Nephron (organoid): ENCODE data around the gene FBXO9.
A peak's percentile ranks its signal among the peaks of the same experiment; 100 is the strongest.

Experiments
- H3K27ac Mint-ChIP-seq, 3 experiments: 2 replicates each; pipeline ENCODE4 v1.8.0; 2020; ENCODE audit warnings: mixed read lengths in 3 of 3, mild to moderate bottlenecking in 2 of 3, moderate library complexity in 1 of 3
- H3K27me3 Mint-ChIP-seq: 2 replicates; pipeline ENCODE4 v1.8.0; 2021; ENCODE audit warnings: low read depth, mild to moderate bottlenecking, moderate library complexity, mixed read lengths
- H3K36me3 Mint-ChIP-seq: 2 replicates; pipeline ENCODE4 v1.8.0; 2020; ENCODE audit warnings: low read depth, mixed read lengths
- H3K4me1 Mint-ChIP-seq: 2 replicates; pipeline ENCODE4 v1.8.0; 2020; ENCODE audit warnings: mixed read lengths
- H3K4me3 Mint-ChIP-seq, 3 experiments: 2 replicates each; pipeline ENCODE4 v1.8.0; 2020; ENCODE audit warnings: mild to moderate bottlenecking in 3 of 3, mixed read lengths in 3 of 3, moderate library complexity in 2 of 3
- H3K9me3 Mint-ChIP-seq: 2 replicates; pipeline ENCODE4 v1.8.0; 2020; ENCODE audit warnings: mixed read lengths
- TF ChIP-seq, protein P1 (sequence below), 3 experiments: fragments of 200-600 bp; sonication (generic); IDR thresholded peaks; one replicate each; pipeline ENCODE4 v1.5.0; 2021; ENCODE audit warnings: antibody characterized with exemption in 3 of 3; ENCODE audit not compliant: unreplicated experiment in 3 of 3

Gene FBXO9

DNA sequence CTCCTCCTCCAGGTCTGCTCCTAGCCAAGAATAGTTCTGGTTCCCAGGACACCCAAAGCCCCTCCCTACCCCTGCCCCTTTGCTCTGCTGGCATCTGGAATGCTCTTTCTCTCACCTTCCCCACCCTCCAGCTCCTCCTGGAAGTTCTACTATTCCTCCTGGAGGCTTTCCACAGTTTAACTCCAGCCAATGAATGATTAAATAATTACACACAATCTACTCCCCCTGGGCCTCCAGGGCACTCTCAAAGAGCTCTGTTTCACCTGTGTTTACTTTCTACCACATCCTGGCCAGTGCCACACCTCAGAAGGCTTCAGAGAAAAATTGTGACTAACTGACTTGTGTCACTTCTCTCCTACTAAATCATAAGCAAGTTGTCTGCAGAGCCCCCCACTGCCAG, 47.2 kb downstream of the FBXO9 start:
- H3K4me1 Mint-ChIP-seq: no peaks in the 10 kb centered on the region
- H3K27me3 Mint-ChIP-seq: peaks cover 5% of the 10 kb centered on the region
- no peaks in the 10 kb centered on the region for H3K36me3 Mint-ChIP-seq
- H3K9me3 Mint-ChIP-seq: no peaks in the 10 kb centered on the region
- H3K27ac Mint-ChIP-seq: peak overlapping the region in 1 of 3 experiments; percentile 34
- no peak overlapping the region for H3K4me3 Mint-ChIP-seq
- TF ChIP-seq, protein P1, sequence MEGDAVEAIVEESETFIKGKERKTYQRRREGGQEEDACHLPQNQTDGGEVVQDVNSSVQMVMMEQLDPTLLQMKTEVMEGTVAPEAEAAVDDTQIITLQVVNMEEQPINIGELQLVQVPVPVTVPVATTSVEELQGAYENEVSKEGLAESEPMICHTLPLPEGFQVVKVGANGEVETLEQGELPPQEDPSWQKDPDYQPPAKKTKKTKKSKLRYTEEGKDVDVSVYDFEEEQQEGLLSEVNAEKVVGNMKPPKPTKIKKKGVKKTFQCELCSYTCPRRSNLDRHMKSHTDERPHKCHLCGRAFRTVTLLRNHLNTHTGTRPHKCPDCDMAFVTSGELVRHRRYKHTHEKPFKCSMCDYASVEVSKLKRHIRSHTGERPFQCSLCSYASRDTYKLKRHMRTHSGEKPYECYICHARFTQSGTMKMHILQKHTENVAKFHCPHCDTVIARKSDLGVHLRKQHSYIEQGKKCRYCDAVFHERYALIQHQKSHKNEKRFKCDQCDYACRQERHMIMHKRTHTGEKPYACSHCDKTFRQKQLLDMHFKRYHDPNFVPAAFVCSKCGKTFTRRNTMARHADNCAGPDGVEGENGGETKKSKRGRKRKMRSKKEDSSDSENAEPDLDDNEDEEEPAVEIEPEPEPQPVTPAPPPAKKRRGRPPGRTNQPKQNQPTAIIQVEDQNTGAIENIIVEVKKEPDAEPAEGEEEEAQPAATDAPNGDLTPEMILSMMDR (IDR thresholded peaks at IDR 0.05; ENCODE audit: unreplicated experiment in 3 of 3): no peak

DNA sequence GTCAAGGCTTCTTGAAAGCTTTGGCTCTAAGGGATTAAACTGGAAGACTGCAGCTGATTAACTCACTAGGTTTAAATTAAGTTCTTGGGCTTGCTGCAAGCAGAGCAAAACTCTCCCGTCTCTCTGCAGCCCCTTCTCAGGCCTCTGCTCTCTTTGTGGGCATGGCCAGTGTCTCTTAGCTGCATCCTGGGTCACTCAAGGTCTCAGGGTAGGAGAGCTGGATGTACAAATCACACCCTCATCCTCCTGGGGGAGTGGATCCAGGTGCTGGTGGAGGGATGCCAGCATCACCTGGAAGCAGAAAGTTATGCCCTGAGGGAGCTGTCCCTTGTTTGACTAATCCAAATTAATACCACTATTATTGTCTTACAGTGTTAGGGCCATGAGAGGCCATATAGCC, 47.7 kb downstream of the FBXO9 start:
- Mint-ChIP-seq H3K27ac (peak overlapping the region in 1 of 3 experiments; percentile 34), H3K9me3 (no peaks in the 10 kb centered on the region), H3K4me3 (no peak overlapping the region), H3K27me3 (peaks cover 5% of the 10 kb centered on the region), H3K4me1 (no peaks in the 10 kb centered on the region), H3K36me3 (no peaks in the 10 kb centered on the region)
- TF ChIP-seq, protein P1 (IDR thresholded peaks at IDR 0.05; ENCODE audit: unreplicated experiment in 3 of 3): no peak

DNA sequence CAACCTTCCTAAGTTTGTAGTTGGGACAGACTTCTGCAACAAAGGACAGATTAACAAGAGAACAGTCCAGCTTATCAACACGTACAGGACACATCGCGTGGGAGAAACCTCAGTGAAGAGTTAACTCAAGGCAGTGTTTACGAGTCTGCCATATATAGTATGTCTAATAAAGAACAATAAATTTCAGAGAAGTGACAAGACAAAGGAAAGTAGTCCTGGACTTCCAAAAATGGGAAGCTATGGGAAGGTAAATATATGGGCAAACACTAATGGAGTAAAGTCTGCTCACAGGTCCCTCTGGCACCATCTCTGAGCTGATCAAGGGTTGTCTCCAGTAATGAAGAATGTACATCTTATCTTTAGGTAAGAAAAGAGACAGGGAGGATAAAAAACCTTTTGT, 48.5 kb downstream of the FBXO9 start:
- Mint-ChIP-seq H3K4me1 (no peaks in the 10 kb centered on the region), H3K27me3 (peaks cover 5% of the 10 kb centered on the region), H3K4me3 (no peak overlapping the region), H3K27ac (no peak overlapping the region), H3K9me3 (no peaks in the 10 kb centered on the region), H3K36me3 (no peaks in the 10 kb centered on the region)
- TF ChIP-seq, protein P1 (IDR thresholded peaks at IDR 0.05; ENCODE audit: unreplicated experiment in 3 of 3): no peak

DNA sequence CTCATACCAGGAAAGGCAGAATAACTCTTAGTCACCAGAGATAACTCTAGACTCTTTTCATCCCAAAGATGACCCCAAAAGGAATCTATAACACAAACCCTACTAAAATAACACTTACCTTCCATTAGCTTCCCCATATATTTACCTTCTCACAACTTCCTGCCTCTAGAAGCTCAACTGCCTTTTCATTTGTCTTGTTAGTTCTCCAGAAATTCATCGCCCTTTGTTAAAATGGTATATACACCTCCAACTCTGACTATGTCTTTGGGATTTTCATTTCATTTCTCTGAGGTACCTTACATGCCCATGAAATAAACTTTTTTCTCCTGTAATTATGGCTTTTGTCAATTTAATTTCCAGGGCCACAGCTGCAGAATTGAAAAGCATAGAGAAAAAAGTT, 49.9 kb downstream of the FBXO9 start:
- Mint-ChIP-seq H3K4me3 (no peak overlapping the region), H3K27ac (no peak overlapping the region), H3K27me3 (peaks cover 5% of the 10 kb centered on the region), H3K4me1 (no peaks in the 10 kb centered on the region), H3K9me3 (no peaks in the 10 kb centered on the region), H3K36me3 (no peaks in the 10 kb centered on the region)
- TF ChIP-seq, protein P1 (IDR thresholded peaks at IDR 0.05; ENCODE audit: unreplicated experiment in 3 of 3): no peak

DNA sequence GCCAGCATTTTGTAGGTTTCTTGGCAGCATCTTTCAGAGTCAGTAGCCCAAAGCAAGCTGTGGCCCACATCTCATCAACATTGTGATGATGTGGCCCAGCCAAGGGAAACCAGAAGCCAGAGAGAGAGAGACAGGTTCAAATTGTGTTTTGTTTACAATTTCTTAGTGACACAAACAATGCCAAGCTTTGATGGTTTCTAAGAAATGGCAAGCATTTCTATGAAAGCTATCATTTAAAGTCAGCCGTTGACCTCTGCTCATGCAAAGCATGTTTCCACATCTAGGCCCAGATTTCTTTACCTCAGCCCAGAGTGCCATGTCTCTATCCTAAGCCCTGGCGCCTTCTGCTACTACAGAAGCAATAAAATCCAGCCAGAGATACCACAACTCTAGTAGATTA, 50.5 kb downstream of the FBXO9 start:
- no peaks in the 10 kb centered on the region for H3K36me3 Mint-ChIP-seq
- TF ChIP-seq, protein P1 (IDR thresholded peaks at IDR 0.05; ENCODE audit: unreplicated experiment in 3 of 3): no peak
- H3K4me3 Mint-ChIP-seq: no peak overlapping the region
- peaks cover 5% of the 10 kb centered on the region for H3K27me3 Mint-ChIP-seq
- H3K4me1 Mint-ChIP-seq: no peaks in the 10 kb centered on the region
- no peaks in the 10 kb centered on the region for H3K9me3 Mint-ChIP-seq
- no peak overlapping the region for H3K27ac Mint-ChIP-seq

DNA sequence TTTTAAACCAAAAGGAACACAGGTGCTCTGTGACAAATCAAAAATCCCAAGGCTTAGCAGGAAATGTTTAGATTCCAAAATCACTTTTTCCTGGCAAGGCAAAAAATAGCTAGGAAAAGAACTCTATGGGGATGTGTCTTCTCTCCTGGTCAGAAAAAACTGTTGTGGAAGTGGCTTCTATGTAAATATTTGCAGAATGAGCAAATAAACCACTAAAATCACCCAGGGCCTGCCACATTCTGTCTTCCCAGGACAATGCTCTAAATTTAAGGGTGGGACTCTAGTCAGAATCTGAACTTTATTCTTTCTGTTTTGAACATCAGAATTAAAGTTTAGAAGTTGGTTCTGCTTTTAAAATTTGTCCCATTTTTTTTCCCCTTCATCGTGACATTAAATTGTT, 54.1 kb downstream of the FBXO9 start:
- Mint-ChIP-seq H3K36me3 (no peaks in the 10 kb centered on the region), H3K9me3 (no peaks in the 10 kb centered on the region), H3K4me1 (no peaks in the 10 kb centered on the region), H3K27ac (no peak overlapping the region), H3K4me3 (no peak overlapping the region), H3K27me3 (no peaks in the 10 kb centered on the region)
- TF ChIP-seq, protein P1 (IDR thresholded peaks at IDR 0.05; ENCODE audit: unreplicated experiment in 3 of 3): no peak
